ENCODE measurements around the gene ANKRD39. TPM values are rescaled to one million over a fixed set of nuclear protein-coding genes. Genes with fewer than 3 reads are reported as not detected.

Gene ANKRD39
- total and polyA plus RNA-seq, 9 of the 15 experiments (the other 6 are each of a cell fraction or from before 2014, with no cell fraction given), result 8.2 to 33.1 (median 23.8) TPM

DNA sequence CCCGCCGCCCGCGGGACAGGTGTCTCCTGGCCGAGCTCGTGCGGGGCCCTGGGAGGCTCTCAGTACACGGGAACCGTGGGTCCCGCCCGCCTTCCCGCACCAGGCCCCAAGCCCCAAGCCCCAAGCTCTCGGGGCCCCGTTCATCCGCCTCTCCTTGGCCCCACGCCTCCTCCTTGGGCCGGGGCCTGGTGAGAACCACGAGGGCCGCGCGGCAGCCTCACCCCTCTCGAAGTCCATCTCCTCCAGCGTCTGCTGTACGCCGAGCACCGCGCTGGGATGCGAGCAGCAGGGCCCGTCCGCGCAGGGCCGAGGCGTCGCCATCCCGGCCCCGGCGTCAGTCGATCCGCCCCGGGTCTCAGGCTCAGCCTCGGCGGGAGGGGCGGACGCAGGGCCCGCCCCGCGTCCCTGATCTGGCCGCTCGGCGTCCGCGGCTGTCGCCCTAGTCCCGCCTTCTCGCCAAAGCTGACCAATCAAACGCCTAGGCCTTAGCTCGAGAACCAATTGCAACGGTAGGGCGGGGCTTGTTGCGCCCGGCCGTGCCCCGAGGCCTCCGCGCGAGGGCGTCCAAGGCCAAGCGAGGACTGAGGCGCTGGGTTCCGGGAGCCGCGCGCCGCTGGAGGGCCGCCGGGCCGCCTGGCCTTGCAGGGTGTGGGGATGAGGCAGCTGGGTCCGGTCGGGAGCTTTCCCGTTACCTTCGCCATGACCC, at the start of gene ANKRD39 (continued):
- no peak for TF ChIP-seq ZNF445 (CRISPR knock-in tag; IDR thresholded peaks at IDR 0.05; ENCODE audit: low read depth)
- 0 out of 4 replicates have a peak, but pooled peaks of 1 of the 2 experiments have one; percentile 10 for TF ChIP-seq RCOR1 (IDR thresholded peaks at IDR 0.05; ENCODE audit: borderline replicate concordance in 1 of 2, low read depth in 2 of 2, low read length in 2 of 2)
- TF ChIP-seq POLR2G (IDR thresholded peaks at IDR 0.05; ENCODE audit: low read depth, low read length), result peak; percentile 89
- TF ChIP-seq KLF1 (tag; IDR thresholded peaks at IDR 0.05), result 0 out of 2 replicates have a peak, but pooled peaks have one; percentile 43
- TF ChIP-seq PML (IDR thresholded peaks at IDR 0.05; ENCODE audit: low read length), result peak; percentile 59
- no peak for TF ChIP-seq ZNF644 (tag; IDR thresholded peaks at IDR 0.05; ENCODE audit: low read depth)
- peak; percentile 7; the same call in 1 of the 2 replicates for TF ChIP-seq JUN (IDR thresholded peaks at IDR 0.05; ENCODE audit: borderline replicate concordance, low read depth, low read length)
- no peak for TF ChIP-seq JUN (CRISPR knock-in tag; IDR thresholded peaks at IDR 0.05; ENCODE audit: borderline replicate concordance)
- peak; percentile 77 for TF ChIP-seq MAX (CRISPR knock-in tag; IDR thresholded peaks at IDR 0.05)
- peak; percentile 68; the same call in 1 of the 2 replicates for TF ChIP-seq ZNF263 (CRISPR knock-in tag; IDR thresholded peaks at IDR 0.05; ENCODE audit: borderline replicate concordance)
- TF ChIP-seq TFAP4 (CRISPR knock-in tag; IDR thresholded peaks at IDR 0.05; ENCODE audit: borderline replicate concordance), result peak; percentile 46; the same call in 1 of the 2 replicates
- TF ChIP-seq, protein P1, sequence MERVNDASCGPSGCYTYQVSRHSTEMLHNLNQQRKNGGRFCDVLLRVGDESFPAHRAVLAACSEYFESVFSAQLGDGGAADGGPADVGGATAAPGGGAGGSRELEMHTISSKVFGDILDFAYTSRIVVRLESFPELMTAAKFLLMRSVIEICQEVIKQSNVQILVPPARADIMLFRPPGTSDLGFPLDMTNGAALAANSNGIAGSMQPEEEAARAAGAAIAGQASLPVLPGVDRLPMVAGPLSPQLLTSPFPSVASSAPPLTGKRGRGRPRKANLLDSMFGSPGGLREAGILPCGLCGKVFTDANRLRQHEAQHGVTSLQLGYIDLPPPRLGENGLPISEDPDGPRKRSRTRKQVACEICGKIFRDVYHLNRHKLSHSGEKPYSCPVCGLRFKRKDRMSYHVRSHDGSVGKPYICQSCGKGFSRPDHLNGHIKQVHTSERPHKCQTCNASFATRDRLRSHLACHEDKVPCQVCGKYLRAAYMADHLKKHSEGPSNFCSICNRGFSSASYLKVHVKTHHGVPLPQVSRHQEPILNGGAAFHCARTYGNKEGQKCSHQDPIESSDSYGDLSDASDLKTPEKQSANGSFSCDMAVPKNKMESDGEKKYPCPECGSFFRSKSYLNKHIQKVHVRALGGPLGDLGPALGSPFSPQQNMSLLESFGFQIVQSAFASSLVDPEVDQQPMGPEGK (CRISPR knock-in tag; IDR thresholded peaks at IDR 0.05; ENCODE audit: borderline replicate concordance), result no peak
- peak; percentile 22; the same call in 1 of the 2 replicates for TF ChIP-seq ZKSCAN1 (IDR thresholded peaks at IDR 0.05; ENCODE audit: low read depth, low read length)
- TF ChIP-seq FOXO4 (CRISPR knock-in tag; IDR thresholded peaks at IDR 0.05), result no peak
- peak; percentile 89 for TF ChIP-seq CHD2 (IDR thresholded peaks at IDR 0.05; ENCODE audit: low read depth, low read length)
- TF ChIP-seq SRF (CRISPR knock-in tag; IDR thresholded peaks at IDR 0.05), result 0 out of 4 replicates have a peak, but pooled peaks of 1 of the 2 experiments have one; percentile 7
- TF ChIP-seq CEBPZ (IDR thresholded peaks at IDR 0.05; ENCODE audit: borderline replicate concordance, low read depth, low read length), result peak; percentile 89

All from K562 (cell line).